Measurements from ENCODE around the gene SMIM41.

GRCh38 chr12:52067081-52067374 is 12.5 kb upstream of the SMIM41 start:
- TF ChIP-seq CTCF (conservative IDR thresholded peaks at IDR 0.05 in 1 of 2, IDR thresholded peaks at IDR 0.05 in 1 of 2; ENCODE audit: low read depth in 1 of 2, low read length in 2 of 2): no peak
- no peak for TF ChIP-seq EZH2 (IDR thresholded peaks at IDR 0.05; ENCODE audit: low read length, missing control alignments)
